NCI-H187 (cell line): Measurements from ENCODE around the gene UBL7.

ENCODE experiments used
- DNase-seq, 2 experiments: peaks; one replicate each; lab custom pipeline; 2025; lab: John Stamatoyannopoulos, UW

Gene UBL7

GRCh38 chr15:74423431-74424257 is 37.3 kb downstream of the UBL7 start:
- no peak for DNase-seq

GRCh38 chr15:74422652-74423430 is 38.1 kb downstream of the UBL7 start:
- no peak for DNase-seq

GRCh38 chr15:74422265-74422651 is 38.7 kb downstream of the UBL7 start:
- no peak for DNase-seq

- DNase-seq = no peak
Observed at GRCh38 chr15:74421302-74422245, 39.4 kb downstream of the UBL7 start.

GRCh38 chr15:74420193-74420905 is 40.6 kb downstream of the UBL7 start:
- DNase-seq = no peak

GRCh38 chr15:74419432-74419831 is 41.5 kb downstream of the UBL7 start:
- DNase-seq = no peak

DNA sequence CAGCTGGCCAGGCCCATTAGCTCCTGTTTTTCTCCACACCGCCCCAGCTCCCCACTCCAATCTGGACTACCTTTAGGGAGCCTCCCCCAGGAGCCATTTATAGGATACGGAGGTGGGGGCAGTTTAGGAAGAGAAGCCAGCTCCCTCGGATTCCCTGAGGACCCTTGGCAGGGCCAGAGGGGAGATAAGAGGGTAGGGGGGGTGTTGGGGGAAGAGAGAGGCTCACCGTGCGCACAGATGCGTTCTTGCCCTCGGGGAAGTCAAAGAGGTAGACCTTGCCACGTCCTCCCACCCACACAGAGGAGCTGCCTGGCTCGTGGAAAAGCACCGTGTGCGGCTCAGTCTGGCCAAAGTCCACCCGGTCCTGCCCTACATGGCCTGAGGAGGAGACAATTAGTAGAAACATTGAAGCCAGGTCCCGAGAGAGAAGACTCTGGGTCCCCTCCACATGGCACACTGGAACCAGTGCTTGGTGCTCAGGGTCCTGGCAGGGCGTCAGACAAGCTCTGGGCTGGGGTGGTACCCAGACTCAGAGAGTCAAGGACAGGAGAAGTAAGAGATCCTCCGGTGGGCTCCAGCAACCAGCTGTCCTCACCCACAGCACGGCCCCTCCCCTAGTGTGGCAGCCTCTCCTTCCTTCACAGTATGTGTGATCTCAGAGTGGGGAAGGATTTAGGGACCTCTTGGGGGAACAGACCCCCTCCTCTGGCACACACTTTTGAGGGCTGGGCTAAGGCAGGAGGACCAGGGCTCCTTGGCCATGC is 42.2 kb downstream of the UBL7 start:
- no peak for DNase-seq

DNA sequence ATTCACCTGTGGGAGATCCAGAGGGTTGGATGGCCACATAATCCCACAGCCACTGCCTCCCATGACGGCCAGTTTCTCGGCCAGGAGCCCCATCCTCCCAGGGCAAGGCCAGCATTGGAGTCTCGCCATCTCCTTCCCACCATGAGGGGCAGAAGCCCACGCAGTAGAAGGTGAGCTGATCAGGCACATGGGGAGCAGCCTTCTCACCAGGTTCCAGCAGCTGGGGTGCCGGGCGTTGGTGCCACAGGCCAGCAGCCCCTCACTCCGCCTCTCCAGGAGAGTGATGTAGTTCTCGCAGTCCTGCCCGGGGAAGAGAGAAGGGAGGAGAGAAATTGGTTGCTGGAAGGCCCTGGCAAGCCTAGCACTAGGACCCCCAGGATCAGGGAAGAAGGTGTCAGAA is 43.3 kb downstream of the UBL7 start:
- DNase-seq = no peak

DNA sequence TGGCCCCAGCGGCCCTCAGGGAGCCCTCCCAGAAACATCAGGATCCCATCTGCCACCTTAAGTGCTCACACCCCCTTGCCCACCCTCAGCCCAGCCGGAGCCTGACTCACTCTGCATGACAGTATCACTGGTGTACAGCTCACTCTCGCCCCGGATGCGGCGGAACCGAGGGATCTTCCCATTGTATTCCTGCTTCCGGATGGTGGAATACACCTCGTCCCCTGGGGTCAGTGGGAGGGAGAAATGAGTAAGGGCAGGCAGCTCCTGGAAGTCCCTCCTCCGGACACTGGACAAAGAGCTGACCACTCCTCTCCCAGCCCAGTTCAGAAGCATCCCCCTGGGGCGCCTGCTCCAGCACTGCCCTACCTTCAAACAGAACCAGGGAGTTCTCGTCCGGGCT is 43.7 kb downstream of the UBL7 start:
- DNase-seq = no peak

- DNase-seq = no peak
Observed at GRCh38 chr15:74415966-74416916, 44.7 kb downstream of the UBL7 start.

DNA sequence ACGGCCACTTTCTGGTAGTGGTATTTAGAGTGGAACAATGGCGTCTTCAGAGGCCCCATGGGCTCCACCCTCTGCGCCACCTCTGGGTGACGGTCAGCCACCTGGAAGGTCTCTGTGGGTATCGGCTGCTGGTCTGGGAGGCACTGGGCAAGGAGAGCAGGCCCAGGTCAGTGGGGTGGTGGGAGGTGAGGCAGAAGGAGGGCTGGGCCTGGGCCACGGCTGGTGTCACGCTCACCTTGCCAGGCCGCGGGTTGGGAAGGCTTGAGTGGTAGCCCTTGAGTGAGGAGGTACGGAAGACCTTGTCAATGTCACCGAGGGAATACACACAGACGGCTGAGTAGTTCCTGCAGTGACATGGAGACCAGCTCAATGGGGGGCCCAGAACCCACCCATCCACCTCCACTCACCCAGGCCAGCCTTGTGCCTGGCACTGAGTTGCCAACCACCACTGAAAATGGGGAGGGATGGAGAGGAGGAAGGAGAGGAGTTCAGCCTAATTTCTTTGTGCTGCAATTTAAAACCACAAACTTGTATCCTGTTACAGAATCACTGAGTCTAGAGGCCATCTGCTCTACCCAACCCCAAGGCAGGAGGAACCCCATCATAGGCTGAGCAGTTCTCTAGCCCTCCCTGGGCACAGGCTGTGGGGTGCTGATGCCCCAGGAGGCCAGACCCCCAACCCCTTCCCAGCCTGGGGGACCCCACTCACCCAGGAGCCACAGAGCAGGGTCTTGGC is 46.2 kb downstream of the UBL7 start:
- DNase-seq = no peak

DNA sequence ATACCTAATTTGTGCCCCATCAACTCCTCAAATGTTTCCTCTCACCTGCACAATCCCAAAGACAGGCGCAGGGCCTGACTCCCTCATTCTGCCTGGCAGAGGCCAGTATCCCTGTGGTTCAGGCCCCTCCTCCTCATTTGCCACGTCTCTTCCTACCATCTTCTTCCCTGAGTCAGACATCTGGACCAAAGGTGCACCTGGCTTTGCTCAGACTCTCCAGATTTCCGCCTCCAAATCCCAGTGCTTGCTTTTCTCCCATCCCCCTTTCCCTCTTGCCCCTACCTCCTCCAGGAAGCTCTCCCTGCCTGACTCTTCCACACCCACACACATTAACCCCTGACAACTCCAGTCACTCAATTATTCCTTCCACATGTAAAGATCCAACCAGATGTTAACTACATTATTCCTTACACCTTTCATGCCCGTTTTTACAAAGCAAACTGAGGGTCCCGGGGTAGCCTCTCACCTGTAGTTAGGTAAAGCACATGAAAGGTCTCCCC is 46.8 kb downstream of the UBL7 start:
- no peak for DNase-seq

DNA sequence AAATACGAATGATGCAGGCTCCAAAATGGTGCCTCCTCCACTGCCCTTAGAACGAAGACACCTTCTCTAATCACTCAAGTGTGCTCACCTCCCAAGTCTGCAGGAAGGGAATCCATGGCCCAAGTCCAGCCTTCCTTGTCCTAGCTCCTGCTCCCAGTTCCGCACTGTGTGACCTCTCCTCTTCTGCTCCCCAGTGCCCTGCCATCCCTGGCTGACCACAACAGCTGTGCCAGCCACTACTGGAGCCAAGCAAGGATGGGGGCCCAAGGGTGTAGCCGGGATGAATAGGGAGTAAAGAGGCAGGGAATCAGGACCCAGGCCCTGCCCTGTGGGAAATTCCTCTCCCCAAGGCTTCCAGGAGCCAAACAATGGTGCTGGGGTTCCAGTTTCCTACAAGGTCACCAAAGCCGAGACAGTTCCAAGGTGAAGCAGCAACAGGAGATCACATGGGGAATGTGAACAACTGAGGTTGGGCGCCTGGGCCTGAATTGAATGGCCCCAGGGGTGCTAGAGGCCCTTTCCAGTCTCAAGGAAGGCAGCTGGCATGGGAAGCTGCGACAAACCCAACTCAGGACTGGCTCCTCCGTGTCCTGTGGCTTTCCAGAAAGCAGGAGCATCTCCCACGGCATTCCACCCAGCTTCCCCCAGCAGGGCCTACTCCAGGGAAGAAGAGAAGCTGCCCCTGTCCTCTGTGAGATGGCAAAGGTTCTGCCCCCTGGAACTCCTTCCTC is 47.4 kb downstream of the UBL7 start:
- DNase-seq = no peak

- DNase-seq = no peak
Observed at GRCh38 chr15:74412159-74412558, 48.8 kb downstream of the UBL7 start.

- no peak for DNase-seq
Observed at GRCh38 chr15:74411686-74412085, 49.3 kb downstream of the UBL7 start.

DNA sequence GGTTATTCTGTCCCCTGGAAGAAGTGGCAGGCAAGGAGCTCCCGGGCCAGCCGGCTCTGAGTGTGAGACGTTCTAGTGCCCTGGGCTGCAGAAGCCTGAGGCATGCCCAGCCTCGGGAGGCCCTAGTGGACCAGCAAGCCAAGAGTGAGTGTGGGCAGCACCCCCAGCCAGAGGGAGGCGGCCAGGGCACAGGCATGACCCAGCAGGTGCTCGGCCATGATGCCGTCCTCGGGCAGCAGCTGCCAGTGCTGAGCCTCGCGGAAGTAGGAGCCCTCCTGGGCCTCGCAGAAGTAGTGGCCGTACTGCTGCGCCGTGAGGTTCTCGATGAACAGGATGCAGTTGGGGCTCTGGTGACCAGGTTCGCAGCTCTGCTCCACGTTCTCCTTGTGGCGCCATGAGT is 50.5 kb downstream of the UBL7 start:
- DNase-seq = no peak

DNA sequence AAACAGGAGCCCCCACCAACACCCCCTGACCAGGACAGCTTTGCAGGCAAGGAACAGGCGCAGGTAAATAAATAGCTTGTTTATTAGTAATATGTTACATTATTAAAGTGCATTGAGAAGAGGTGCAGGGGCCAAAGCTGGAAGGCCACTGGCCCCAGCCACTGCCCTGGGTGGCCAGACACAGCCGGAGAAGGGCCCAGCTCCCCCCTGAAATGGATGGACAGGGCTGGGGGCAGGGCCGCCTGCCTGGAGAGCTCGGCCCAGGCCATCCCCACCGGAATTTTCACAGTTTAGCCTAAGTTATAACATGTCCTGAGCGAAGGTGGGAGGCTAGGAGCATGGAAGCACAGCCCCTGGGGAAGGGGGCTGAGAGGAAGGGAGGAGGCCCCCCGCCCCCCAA is 51.7 kb downstream of the UBL7 start:
- no peak for DNase-seq

DNA sequence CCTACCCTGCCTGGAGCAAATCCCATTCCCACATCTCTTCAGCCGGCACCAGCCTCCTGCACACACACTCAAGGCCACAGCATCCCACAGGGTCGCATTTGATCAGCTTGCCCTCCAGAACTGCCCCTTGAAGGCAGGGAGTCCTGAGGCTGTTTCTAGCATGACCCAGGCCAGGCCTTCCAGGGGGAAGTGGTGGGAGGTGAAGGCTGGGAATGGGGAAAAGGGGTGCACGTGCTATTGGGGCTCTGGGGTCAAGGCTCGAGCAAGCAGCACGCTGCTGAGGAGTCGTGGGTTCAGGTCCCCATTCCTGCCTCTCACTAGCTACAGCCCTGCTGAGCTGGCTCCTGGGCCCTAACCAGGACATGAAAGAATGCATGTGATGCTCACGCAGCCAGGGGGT is 52.1 kb downstream of the UBL7 start:
- no peak for DNase-seq
